WTC11 (cell line): ENCODE data around the gene CPNE4. TPM values are rescaled to one million over a fixed set of nuclear protein-coding genes. Genes with fewer than 3 reads are reported as not detected.
"Not testable (repeated sequence)": the region's sequence is repeated elsewhere in the genome, so short reads cannot be mapped to it uniquely, and the experiment has no call there.

Experiments used
- ATAC-seq: fragments of 200-7000 bp; cut with Tn5 transposase; 2 replicates; pipeline ENCODE4 v1.10.0; 2021; ENCODE audit warnings: mild to moderate bottlenecking, moderate library complexity
- CTCF ChIA-PET: fragments of 300-600 bp; sonication (Branson Sonifier 250); formaldehyde crosslinking; loops from one replicate; lab custom pipeline; 2021; ENCODE audit warnings: antibody characterized with exemption; lab: Charles Lee
- POLR2A ChIA-PET: fragments of 350-600 bp; sonication (Branson Sonifier 250); formaldehyde crosslinking; loops from one replicate; lab custom pipeline; 2021; ENCODE audit warnings: antibody characterized with exemption; lab: Charles Lee
- DNase-seq: peaks from one replicate; pipeline ENCODE4 v3.0.0; 2021; ENCODE audit warnings: low spot score
- H3K27ac Mint-ChIP-seq: 2 replicates; pipeline ENCODE4 v1.8.0; 2021; ENCODE audit warnings: mixed read lengths
- H3K27me3 Mint-ChIP-seq: 2 replicates; pipeline ENCODE4 v1.8.0; 2021; ENCODE audit warnings: low read depth, mild to moderate bottlenecking, moderate library complexity, mixed read lengths
- H3K36me3 Mint-ChIP-seq: 2 replicates; pipeline ENCODE4 v1.8.0; 2021; ENCODE audit warnings: mixed read lengths
- H3K4me1 Mint-ChIP-seq: 2 replicates; pipeline ENCODE4 v1.8.0; 2022; ENCODE audit warnings: mixed read lengths
- H3K4me3 Mint-ChIP-seq: 2 replicates; pipeline ENCODE4 v1.8.0; 2021; ENCODE audit warnings: mild to moderate bottlenecking, moderate library complexity, mixed read lengths
- H3K9me3 Mint-ChIP-seq: 2 replicates; pipeline ENCODE4 v1.8.0; 2021; ENCODE audit warnings: mixed read lengths
- ATF1 ChIP-seq: sonication (generic); formaldehyde crosslinking; IDR thresholded peaks from 2 replicates; pipeline ENCODE4 v1.8.1; 2023; ENCODE audit warnings: mild to moderate bottlenecking, moderate library complexity, missing genetic modification reagents
- ATF6 ChIP-seq: sonication (generic); formaldehyde crosslinking; IDR thresholded peaks from 2 replicates; pipeline ENCODE4 v1.8.1; 2023; ENCODE audit warnings: mild to moderate bottlenecking, missing genetic modification reagents
- CBFB ChIP-seq: sonication (generic); formaldehyde crosslinking; IDR thresholded peaks from 2 replicates; pipeline ENCODE4 v1.8.1; 2022; ENCODE audit warnings: mild to moderate bottlenecking, low read depth, missing genetic modification reagents
- E2F5 ChIP-seq: sonication (generic); formaldehyde crosslinking; IDR thresholded peaks from 2 replicates; pipeline ENCODE4 v1.8.1; 2022; ENCODE audit warnings: mild to moderate bottlenecking, moderate library complexity, missing genetic modification reagents
- ELF4 ChIP-seq: sonication (generic); formaldehyde crosslinking; IDR thresholded peaks from 2 replicates; pipeline ENCODE4 v1.8.1; 2022; ENCODE audit warnings: low read depth, mild to moderate bottlenecking, moderate library complexity, missing genetic modification reagents
- EMX1 ChIP-seq: fragments of 250-450 bp; sonication (Bioruptor Pico); IDR thresholded peaks from 2 replicates; pipeline ENCODE4 v1.8.0; 2021; ENCODE audit warnings: mild to moderate bottlenecking
- ETV6 ChIP-seq: sonication (generic); formaldehyde crosslinking; IDR thresholded peaks from 2 replicates; pipeline ENCODE4 v1.8.1; 2022; ENCODE audit warnings: mild to moderate bottlenecking, missing genetic modification reagents
- FOXK1 ChIP-seq: sonication (generic); formaldehyde crosslinking; IDR thresholded peaks from 2 replicates; pipeline ENCODE4 v1.8.0; 2022; ENCODE audit warnings: mild to moderate bottlenecking, moderate library complexity, missing genetic modification reagents
- IRF1 ChIP-seq: sonication (generic); formaldehyde crosslinking; IDR thresholded peaks from 2 replicates; pipeline ENCODE4 v1.8.0; 2023; ENCODE audit warnings: missing genetic modification reagents
- JUN ChIP-seq: sonication (generic); formaldehyde crosslinking; IDR thresholded peaks from 2 replicates; pipeline ENCODE4 v1.8.0; 2023; ENCODE audit warnings: mild to moderate bottlenecking, missing genetic modification reagents
- KAT7 ChIP-seq: sonication (generic); formaldehyde crosslinking; IDR thresholded peaks from 2 replicates; pipeline ENCODE4 v1.8.1; 2023; ENCODE audit warnings: missing genetic modification reagents, mild to moderate bottlenecking, borderline replicate concordance
- MLX ChIP-seq: sonication (generic); formaldehyde crosslinking; IDR thresholded peaks from 2 replicates; pipeline ENCODE4 v1.8.1; 2023; ENCODE audit warnings: mild to moderate bottlenecking, missing genetic modification reagents, moderate library complexity
- SMAD3 ChIP-seq: sonication (generic); formaldehyde crosslinking; IDR thresholded peaks from 2 replicates; pipeline ENCODE4 v1.8.0; 2022; ENCODE audit warnings: missing genetic modification reagents, mild to moderate bottlenecking, borderline replicate concordance
- USF1 ChIP-seq: sonication (generic); formaldehyde crosslinking; IDR thresholded peaks from 2 replicates; pipeline ENCODE4 v1.8.0; 2022; ENCODE audit warnings: mild to moderate bottlenecking, missing genetic modification reagents
- ZNF138 ChIP-seq: sonication (generic); formaldehyde crosslinking; conservative IDR thresholded peaks from 2 replicates; pipeline ENCODE4 v1.8.1; 2022; ENCODE audit warnings: mild to moderate bottlenecking, moderate library complexity, missing genetic modification reagents
- ZNF671 ChIP-seq: fragments of 250-450 bp; sonication (Bioruptor Pico); IDR thresholded peaks from 2 replicates; pipeline ENCODE4 v1.8.0; 2021; ENCODE audit warnings: mild to moderate bottlenecking
- ZSCAN18 ChIP-seq: fragments of 250-450 bp; sonication (Bioruptor Pico); IDR thresholded peaks from 2 replicates; pipeline ENCODE4 v2.1.2; 2022; ENCODE audit warnings: mild to moderate bottlenecking, moderate library complexity
- total RNA-seq: library from RNA; stranded (reverse); gene quantifications from 3 replicates; pipeline ENCODE4 v1.2.3, GENCODE V29; 2021

The CPNE4 gene
- total RNA-seq, 1 experiment from 2014 or later, result 2.4 TPM

- Mint-ChIP-seq H3K27me3 (peaks cover 33% of the 10 kb centered on the region), H3K9me3 (peaks cover 2% of the 10 kb centered on the region), H3K36me3 (no peaks in the 10 kb centered on the region), H3K4me3 (no peak overlapping the region), H3K4me1 (no peaks in the 10 kb centered on the region), H3K27ac (no peak overlapping the region)
- ATAC-seq (no peak), DNase-seq (no peak)
- CTCF ChIA-PET, result no interaction called here
- TF ChIP-seq CBFB (CRISPR knock-in tag) (no peak), MLX (CRISPR knock-in tag) (no peak), IRF1 (no peak), ZNF671 (no peak), KAT7 (CRISPR knock-in tag) (no peak)
- TF ChIP-seq, all 79 proteins: peak for 0
- POLR2A ChIA-PET, result no interaction called here
Observed at GRCh38 chr3:132055872-132056271, 21.1 kb upstream of the CPNE4 start.

GRCh38 chr3:132047209-132047608 lies 12.4 kb upstream of the CPNE4 start:
- DNase-seq, result no peak
- POLR2A ChIA-PET, result no interaction called here
- TF ChIP-seq ATF1 (CRISPR knock-in tag) (no peak), ATF6 (no peak), ELF4 (CRISPR knock-in tag) (no peak), FOXK1 (CRISPR knock-in tag) (no peak), CBFB (CRISPR knock-in tag) (no peak), ZNF138 (CRISPR knock-in tag) (no peak), ETV6 (no peak), USF1 (CRISPR knock-in tag) (no peak), JUN (CRISPR knock-in tag) (no peak), EMX1 (CRISPR knock-in tag) (no peak), E2F5 (CRISPR knock-in tag) (no peak), SMAD3 (CRISPR knock-in tag) (no peak), ZSCAN18 (CRISPR knock-in tag) (no peak)
- TF ChIP-seq, all 79 proteins: peak for 0
- H3K9me3 Mint-ChIP-seq, result peaks cover 3% of the 10 kb centered on the region; the same call in 1 of the 2 replicates
- CTCF ChIA-PET, result no interaction called here
- H3K27ac Mint-ChIP-seq, result no peak overlapping the region
- H3K27me3 Mint-ChIP-seq, result peaks cover 17% of the 10 kb centered on the region
- no peak overlapping the region for H3K4me3 Mint-ChIP-seq
- no peak for ATAC-seq
- no peaks in the 10 kb centered on the region for H3K4me1 Mint-ChIP-seq
- H3K36me3 Mint-ChIP-seq, result no peaks in the 10 kb centered on the region

- CTCF ChIA-PET, H3K4me1 Mint-ChIP-seq, H3K27me3 Mint-ChIP-seq, H3K9me3 Mint-ChIP-seq, H3K4me3 Mint-ChIP-seq, H3K27ac Mint-ChIP-seq, H3K36me3 Mint-ChIP-seq, POLR2A ChIA-PET, DNase-seq, ATAC-seq: not testable (repeated sequence)
Observed at GRCh38 chr3:132044874-132045273, 10.1 kb upstream of the CPNE4 start.
